NK-92 treated with Interleukin-12 subunit alpha and Interleukin-12 subunit beta, amount 100 ng/mL, for 24 hours (cell line): ENCODE measurements around the gene TNFRSF8.
A peak's percentile ranks its signal among the peaks of the same experiment; 100 is the strongest.
"Not testable (repeated sequence)": the region's sequence is repeated elsewhere in the genome, so short reads cannot be mapped to it uniquely, and the experiment has no call there.

Source experiments
- DNase-seq: peaks from one replicate; lab custom pipeline; 2025; lab: John Stamatoyannopoulos, UW

Gene TNFRSF8

DNA sequence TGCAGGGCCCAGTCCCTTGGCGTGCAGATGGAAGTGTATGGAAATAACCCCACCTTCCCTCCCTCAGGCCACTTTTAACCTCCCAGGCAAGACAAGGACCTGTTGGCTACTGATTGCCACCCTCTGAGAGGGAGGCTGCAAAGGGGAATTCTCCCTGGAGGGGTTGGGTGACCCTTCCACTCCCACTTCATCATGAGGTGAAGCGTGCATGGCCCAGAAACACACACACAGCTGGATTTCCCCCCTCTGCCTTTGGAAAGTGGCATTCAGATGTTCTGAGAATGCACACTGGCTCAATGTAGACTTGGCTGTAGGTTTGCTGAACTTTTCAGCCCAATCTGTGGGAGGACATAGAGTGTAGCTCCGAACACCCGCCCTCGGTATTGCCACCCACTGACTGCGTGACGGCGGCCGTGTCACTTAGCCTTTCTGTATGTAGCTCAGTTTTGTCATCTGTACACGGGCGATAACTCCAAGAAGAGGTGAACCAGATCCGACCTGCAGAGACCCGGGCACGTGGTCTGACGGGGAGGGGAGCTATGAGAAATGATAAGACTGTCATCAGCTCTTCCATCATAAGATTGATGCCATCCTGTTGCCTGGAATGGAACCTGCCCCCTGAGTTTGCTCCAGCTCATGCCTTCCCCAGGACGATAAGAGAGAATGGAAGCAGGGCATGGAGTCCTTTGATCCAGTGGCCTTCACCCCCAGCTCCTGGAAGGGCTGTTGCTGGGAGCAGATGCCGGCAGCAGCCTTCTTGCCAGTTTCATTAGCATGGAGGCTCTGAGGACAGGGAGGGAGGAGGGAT lies 24.5 kb upstream of the TNFRSF8 start:
- DNase-seq, result no peak

DNA sequence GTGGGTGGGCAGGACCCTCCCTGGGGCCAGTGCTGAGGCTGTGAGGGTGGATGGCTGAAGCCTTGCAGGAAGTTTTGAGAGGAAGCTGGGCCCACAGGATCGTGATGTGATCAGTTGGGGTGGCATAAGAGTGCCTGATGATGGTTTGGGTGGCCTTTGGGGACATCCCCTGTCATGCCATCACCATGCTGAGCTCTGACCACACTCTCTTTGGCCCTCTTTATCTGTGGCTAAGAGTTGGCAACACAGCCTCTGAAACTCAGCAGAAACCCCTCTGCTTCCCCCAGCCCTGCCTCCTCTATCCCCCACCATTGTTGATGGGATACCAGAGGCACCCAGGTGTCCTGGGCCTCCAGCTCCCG lies 24.0 kb upstream of the TNFRSF8 start:
- no peak for DNase-seq

DNA sequence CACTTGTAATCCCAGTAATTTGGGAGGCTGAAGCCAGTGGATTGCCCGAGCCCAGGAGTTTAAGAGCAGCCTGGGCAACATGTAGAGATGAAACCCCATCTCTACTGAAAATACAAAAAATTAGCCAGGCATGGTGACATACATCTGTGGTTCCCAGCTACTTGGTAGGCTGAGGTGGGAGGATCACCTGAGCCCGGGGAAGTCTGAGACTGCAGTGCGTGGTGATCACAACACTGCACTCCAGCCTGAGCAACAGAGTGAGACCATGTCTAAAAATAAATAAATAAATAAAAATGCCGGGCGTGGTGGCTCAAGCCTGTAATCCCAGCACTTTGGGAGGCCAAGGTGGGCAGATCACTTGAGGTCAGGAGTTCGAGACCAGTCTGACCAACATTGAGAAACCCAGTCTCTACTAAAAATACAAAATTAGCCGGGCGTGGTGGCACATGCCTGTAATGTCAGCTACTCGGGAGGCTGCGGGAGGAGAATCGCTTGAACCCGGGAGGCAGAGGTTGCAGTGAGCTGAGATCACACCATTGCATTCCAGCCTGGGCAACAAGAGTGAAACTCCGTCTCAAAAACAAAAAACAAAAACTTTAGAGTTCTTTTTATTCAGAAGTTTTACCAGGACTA lies 23.2 kb upstream of the TNFRSF8 start:
- not testable (repeated sequence) for DNase-seq

DNA sequence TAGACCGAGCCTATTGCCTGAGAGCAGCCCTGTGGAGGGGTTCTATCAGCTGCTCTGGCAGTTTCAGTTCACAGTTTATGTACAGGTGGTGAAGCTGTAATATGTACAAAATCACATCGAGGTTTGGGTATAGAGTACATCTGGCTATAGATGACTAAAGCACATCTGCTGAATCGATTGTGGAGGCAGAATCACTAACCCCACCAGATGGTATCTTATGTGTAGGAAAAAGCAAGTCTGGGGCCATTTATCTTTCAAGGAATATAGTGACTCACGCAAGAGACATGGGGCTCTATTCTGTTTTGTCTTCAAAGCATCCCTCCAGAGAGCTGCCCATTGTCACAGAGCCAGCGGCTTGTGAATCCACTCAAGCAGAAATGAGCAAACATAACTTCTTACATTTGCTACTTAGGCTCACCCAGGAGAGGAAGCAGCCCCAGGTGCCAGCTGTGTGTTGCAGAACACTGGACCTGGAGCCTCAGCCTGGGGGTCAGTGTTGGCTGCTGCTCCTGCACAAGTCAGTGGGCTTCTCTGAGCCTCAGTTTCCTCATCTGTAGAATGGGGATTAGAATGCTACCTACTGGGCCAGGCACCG lies 22.5 kb upstream of the TNFRSF8 start:
- DNase-seq, result no peak

DNA sequence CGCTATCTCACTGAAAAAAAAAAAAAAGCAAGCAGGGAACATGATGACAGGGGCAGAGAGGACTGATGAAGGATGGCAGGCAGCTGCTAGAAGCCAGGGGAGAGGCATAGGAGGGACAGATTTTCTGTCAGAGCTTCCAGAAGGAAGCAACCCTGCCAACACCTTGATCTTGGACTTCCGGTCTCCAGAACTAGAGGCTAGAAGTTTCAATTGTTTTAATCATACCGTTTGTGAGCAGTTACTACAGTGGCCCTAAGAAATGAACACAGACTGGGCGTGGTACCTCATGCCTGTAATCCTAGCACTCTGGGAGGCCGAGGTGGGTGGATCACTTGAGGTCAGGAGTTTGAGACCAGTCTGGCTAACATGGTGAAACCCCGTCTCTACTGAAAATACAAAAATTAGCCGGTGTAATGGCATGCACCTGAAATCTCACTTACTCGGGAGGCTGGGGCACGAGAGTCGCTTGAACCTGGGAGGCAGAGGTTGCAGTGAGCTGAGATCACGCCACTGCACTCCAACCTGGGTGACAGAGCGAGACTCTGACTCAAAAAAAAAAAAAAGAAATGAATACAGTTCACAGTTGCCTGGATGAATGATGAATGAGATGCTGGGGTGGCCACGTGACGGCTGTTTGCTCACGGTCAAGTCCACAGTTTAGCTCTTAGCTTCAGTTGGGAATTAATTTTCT lies 18.8 kb upstream of the TNFRSF8 start:
- not testable (repeated sequence) for DNase-seq

DNA sequence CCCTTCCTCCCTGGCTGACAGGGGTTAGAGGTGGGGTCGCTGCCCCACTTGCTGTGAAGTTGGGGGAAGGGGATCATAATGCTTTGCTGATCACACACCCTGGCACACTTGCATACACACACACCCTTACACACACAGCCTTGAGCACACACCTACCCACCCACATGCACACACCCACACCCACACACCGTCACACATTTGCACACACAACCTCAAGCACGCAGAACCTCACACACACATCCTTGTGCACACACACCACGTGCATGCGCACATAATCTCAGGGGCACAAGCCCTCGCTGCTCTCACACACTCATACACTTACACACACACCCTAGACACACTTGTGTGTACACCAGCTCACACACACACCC lies 16.4 kb upstream of the TNFRSF8 start:
- DNase-seq, result no peak

DNA sequence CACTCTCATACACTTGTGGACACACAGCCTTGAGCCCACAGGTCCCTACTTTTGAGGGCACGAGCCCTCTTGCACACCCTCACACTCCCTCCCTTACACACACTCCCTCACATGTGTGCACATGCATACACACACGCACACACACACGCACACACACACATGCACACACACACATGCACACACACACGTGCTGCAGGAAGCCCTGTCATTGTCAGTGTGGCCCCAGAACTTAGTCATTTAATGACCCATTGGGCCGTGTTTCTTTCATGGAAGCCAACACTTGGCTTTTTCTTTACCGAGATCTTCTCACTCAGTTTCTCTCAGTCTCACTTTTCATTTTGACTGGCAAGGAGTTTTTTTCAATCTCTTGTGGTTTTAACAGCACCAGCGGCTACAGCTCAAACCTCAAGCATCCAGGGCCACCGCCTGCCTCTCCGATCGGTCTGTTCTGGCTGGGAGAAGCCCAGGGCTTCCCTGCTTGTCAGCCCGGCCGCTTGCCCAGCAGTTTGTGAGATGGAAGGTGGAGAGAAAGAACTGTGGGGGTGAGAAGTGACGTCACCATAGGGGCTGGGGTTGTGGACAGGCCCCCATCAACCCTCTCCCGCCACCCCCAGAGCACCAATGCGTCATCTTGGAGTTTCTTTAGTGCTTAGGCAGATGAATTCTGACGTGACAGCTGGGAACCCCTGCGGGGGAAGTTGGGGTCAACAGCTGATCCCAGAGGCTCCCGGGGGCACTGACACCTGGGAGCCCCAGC lies 15.8 kb upstream of the TNFRSF8 start:
- peak; percentile 36 for DNase-seq

DNA sequence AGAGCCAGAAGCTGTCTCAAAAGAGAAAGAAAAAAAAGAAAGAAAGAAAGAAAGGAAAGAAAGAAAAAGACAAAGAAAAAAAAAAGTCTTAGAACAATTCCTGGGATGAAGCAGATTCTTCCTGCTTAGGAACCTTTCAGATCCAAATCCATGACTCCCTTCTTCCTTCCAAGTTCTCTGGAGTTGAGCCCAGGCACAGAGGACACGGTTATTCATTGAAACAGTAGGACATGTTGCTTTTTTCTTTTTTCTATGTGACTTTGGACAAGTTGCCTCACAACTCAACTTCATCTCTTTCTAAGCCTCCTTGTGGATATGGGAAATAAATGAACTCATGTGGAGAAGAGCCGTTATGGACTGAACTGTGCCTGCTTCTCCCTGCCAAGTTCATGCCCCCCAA lies 14.7 kb upstream of the TNFRSF8 start:
- DNase-seq, result no peak

DNA sequence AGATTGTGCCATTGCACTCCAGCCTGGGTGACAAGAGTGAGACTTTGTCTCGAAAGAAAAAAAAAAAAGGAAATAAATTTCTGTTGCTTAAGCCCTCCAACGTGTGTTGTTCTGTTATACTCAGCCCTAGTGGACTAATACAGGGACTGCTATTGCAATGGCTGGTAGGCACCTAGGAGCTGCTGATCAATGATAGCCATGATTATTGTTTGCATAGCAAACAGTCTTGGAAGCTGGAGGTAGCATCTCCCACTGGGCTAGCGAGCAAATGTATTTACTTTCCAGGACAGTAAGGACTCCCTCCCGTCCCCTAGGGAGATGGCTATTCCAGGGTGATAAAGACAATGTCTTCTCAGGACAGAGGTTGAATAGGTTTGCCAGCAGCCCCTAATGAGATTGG lies 13.5 kb upstream of the TNFRSF8 start:
- no peak for DNase-seq

DNA sequence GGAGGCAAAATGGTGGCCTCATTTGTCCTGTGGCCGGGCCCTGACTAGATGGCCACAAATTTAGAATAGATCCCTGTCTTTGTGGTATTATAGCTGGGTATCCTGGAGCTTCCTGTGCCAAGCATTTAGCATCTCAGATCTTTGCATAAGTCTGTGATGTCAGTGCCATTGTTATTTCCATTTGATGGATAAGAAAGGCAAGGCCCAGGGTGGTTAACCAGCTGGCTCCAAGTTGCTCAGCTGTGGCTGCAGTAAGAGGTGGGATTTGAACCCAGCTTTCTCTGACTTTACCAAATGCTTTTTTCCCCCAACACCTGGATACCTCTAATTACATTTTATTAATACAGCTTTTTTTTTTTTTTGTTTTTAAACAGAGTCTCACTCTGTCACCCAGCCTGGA lies 11.7 kb upstream of the TNFRSF8 start:
- no peak for DNase-seq

DNA sequence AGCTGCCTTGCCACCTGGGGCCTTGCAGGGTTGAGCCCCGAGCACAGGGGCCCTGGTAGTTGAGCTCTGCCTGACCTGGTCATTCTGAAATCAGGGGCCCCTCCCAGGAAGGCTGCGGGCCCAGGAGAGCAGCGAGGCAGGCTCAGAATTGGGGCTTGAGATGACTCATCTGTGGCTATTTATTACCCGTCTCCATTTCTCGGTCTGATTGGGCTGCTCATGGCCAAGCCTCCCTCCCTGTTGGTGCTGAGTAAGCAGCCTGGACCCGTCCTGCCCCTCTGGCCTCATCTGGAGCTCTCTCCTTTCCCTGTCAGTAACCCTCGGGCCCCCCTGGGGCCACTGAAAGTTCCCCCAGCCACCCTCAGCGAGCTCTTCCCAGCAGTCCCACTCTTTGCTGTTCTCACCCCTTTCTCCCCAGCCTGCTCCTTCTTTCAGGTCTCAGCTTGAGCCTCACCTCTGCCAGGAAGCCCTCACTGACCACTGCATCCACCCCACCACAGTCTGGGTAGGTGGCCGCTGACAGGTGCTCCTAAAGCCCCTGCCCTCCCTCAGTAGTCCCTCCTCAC lies 11.0 kb upstream of the TNFRSF8 start:
- DNase-seq, result peak; percentile 74

DNA sequence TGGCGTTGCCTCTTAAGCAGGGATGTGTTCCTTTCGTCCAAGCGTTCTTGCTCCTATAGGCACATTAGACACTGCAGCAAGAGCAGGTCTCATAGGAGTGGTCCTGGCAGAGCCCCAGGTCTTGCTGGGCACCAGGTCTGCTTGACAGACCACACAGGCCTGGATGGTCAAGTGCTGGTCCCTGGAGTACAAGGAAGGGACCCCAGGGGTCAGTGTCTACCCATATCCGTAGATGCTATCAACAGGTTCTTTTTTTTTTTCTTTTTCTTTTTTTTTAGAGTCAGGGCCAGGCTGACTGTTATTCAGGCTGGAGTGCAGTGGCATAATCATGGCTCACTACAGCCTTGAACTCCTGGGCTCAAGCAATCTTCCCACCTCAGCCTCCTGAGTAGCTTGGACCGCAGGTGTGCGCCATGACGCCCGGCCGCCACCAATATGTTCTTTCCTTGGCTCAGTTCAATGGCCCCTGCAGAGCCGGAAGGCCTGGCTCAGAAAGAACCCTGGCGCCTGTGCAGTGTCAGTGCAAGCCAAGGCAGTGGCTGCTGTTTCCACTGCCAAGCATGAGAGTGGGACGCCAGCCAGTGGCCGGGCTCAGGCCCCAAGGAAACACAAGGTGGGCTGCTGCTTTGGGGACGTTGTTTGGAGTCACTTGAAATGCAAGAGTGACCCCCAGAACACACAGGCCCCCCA lies 10.0 kb upstream of the TNFRSF8 start:
- DNase-seq, result no peak

DNA sequence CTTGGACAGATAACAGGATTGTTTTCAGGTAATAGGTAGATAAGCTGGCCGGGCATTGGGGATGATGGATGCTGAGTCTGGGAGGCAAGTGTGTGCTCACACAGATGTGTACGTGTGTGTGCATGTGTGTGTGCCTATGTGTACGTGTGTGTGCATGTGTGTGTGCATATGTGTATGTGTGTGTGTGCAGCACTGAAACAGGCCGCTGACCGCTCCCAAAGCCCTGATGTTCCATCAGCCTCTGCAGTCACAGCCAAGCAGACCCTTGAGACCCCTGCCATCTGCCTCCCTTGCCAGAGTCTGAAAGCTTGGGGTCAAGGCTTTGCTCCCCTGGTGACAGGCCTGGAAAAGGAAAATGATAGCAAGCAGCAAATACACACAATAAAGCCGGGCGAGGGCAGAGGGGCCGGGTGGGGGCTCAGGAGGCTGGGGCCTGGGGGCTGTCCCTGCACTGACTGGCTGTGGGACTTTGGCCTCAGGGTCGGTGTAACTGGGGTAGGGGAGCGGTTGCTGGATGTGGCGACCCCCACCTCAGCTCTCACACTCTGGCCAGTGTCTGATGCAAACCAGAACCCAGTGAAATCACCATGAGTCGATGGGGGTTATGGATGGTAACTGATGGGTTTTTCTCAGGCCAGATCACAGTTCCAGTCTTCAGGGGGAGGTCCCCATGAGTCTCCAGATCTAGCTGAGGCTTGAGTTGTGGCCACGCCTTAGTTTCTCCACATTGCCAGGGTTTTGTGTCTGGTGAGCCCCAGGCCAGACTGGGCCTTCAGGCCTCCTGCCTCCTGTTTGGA lies 9.2 kb upstream of the TNFRSF8 start:
- no peak for DNase-seq

DNA sequence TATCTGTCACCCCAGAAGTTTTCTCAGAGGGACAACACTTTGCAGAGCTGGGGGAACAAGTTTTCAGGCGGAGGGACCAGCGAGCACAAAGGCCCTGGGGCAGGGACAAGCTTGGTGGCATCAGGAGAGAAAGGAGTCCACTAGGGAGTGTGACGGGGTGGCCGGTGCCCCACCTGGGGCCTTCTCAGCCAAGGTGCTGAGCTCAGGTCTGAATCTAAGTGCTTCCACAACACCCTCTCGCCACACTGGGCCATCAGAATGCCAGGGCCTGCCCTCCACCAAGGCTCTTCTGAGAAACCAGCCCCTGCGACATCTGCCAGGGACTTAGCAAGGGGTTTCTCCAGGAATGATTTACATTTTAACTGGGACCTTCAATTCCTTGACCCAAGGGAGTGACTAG lies 7.8 kb upstream of the TNFRSF8 start:
- DNase-seq, result no peak

DNA sequence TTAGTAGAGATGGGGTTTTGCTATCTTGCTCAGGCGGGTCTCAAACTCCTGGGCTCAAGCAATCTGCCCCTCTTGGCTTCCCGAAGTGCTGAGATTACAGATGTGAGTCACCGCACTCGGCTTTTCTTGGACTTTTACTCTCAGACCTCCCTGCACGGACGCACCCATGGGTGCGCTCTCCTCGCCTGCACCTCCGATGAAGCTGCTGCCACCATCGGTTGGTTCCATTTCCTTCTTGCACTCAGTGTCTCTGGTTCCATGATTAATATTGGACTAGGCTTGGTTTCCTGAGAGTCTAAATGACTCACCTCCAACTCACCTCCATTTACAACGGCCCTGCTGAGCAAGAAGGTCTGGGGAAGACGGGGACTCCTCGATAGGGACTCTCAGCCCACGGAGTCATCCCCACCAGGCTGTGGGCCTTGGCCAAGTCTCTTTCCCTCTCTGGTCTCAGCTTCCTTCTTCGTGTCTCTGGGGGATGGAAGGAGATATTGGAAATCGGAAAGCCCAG lies 6.7 kb upstream of the TNFRSF8 start:
- DNase-seq, result no peak

DNA sequence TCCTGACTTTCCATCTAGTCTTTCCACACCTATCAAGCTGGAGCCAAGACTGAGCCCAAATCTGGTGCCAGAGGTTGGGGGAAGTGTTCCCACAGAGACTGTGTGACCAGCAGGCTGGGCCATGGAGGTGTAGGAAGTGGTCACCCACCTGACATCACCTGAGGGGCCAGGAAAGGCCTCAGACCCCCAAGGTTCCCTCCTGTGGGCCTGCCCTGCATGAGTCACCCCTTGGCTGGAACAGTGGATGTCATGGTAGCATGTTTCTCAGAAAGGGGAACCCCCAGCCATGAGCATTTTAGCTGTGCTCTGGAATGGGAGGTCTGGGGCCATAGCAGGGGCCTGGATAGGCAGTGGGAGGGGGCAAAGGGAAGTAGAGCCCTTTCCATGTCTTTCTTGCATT lies 5.7 kb upstream of the TNFRSF8 start:
- peak; percentile 55 for DNase-seq

DNA sequence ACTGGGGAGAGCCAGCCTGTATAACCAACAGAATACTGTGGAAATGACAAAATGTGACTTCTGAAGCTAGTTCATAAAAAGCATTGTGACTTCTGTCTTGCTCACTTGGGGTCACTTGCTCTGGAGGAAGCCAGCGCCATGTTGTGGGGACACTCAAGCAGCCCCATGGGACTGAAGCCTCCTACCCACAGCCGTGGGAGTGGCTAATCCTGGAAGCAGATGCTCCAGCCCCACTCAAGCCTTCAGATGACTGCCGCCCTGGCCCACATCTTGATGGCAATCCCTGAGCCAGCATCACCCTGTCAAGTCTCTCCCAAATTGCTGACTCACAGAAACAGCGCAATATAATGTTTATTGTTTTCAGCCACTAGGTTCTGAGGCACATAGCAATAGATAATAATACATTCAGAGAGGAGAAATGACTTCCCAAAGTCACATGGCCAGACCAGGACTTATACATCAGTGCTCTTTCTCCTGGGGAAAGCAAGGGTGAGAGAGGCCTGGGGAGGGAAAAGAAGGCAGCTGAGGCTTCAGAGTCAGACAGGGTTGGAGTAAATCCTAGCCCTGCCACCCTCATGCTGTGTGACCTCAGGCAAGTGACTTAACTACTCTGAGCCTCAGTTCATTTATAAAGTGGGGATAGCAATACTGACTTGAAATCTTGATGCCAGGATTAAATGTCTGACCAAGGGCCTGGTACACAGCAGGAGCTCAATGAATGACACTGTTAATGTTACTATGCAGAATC lies 5.0 kb upstream of the TNFRSF8 start:
- no peak for DNase-seq

DNA sequence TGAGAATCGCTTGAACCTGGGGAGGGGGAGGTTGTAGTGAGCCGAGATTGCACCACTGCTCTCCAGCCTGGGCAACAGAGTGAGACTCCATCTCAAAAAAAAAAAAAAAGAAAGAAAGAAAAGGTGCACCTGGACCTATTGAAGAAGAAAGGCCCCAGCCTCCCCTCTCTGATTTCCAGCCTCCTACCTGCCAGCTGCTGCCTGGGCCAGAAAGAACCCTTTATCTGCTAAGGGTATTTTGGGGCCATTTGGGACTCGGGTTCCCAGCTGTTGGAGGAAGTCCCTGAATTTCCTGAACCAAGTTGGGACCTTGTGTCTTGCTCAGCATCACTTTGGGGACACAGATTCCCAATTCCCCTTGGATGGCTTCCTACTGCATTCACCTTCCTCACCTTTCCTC lies 3.9 kb upstream of the TNFRSF8 start:
- no peak for DNase-seq

DNA sequence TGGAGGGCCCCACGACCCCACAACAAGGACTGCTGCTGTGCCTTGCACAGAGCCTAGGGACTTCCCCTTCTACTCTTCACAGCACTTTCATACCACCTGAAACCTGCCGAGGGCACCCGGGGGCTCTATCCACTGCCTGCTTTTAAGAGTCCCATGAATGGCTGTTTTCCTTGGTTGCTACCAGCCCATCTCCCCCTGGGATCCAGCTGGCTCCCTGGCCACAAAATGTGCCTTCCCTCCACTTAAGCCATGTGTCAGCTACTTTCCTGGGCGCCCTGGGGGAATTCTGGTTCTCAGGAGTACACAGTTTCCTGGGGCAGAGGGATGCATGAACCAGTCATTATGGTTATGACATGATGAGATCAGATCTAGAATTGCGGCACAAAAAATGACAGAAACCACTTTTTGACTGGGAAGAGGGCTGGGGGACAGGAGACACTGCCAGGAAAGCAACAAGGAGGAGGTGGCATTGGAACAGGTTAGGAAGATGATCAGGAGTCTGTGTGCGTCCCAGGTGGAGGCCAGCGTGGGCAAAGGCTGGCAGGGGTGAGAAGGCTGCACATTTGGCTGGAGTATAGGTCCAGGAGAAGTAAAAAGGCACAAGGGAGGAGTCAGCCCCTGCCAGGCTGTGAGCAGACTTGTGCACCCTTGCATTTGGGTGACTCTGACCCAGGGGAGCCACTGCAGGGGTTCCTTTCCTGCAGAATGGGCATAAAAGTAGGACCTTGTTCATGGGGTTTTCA lies 3.2 kb upstream of the TNFRSF8 start:
- no peak for DNase-seq
